Measurements from ENCODE around the gene SLC49A4.

SLC49A4 gene

DNA sequence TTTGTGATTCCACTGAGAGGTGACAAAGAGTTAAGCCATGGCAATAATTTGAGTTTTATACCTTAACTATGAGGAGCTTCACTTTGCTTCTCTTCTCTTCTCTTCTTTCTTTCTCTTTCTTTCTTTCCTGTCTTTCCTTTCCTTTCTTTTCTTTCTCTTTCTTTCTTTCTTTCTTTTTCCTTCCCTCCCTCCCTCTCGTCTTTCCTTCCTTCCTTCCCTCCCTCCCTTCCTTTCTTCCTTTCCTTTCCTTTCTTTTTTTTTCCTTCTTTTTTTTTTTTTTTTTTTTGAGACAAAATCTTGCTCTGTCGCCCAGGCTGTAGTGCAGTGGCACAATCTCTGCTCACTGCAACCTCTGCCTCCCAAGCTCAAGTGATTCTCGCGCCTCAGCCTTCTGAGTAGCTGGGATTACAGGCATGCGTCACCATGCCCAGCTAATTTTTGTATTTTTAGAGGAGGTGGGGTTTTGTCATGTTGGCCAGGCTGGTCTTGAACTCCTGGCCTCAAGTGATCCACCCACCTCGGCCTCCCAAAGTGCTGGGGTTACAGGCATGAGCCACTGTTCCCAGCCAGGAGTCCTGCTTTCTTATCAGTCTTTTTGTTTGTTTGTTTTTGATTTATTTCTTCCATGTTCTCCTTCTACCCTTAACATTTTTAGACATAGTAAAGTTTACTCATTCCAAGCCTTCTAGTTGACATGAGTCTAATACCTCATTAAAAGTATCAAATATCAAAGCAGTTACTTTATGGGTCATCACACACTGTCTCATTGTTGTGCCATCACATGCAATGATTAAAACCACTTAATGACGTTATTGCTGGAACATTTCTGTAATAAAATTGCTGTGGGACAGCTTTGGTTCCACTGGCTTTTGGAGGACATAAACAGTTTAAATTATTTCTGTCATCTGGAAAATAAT lies 29.9 kb downstream of the SLC49A4 start:
- no peaks in the 10 kb centered on the region for H3K27me3 Mint-ChIP-seq (ENCODE audit: low read depth)
- peaks cover 46% of the 10 kb centered on the region for H3K36me3 Mint-ChIP-seq (ENCODE audit: low read depth)
- no peak overlapping the region for H3K4me3 Mint-ChIP-seq
- H3K27ac Mint-ChIP-seq: no peak overlapping the region
- H3K9me3 Mint-ChIP-seq: peaks cover 5% of the 10 kb centered on the region
- TF ChIP-seq, protein P1, sequence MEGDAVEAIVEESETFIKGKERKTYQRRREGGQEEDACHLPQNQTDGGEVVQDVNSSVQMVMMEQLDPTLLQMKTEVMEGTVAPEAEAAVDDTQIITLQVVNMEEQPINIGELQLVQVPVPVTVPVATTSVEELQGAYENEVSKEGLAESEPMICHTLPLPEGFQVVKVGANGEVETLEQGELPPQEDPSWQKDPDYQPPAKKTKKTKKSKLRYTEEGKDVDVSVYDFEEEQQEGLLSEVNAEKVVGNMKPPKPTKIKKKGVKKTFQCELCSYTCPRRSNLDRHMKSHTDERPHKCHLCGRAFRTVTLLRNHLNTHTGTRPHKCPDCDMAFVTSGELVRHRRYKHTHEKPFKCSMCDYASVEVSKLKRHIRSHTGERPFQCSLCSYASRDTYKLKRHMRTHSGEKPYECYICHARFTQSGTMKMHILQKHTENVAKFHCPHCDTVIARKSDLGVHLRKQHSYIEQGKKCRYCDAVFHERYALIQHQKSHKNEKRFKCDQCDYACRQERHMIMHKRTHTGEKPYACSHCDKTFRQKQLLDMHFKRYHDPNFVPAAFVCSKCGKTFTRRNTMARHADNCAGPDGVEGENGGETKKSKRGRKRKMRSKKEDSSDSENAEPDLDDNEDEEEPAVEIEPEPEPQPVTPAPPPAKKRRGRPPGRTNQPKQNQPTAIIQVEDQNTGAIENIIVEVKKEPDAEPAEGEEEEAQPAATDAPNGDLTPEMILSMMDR (IDR thresholded peaks at IDR 0.05; ENCODE audit: unreplicated experiment in 3 of 3): no peak
- H3K4me1 Mint-ChIP-seq: no peaks in the 10 kb centered on the region

GRCh38 chr3:122825460-122825859 lies 30.6 kb downstream of the SLC49A4 start:
- Mint-ChIP-seq H3K4me1 (no peaks in the 10 kb centered on the region), H3K27ac (no peak overlapping the region), H3K4me3 (no peak overlapping the region), H3K27me3 (ENCODE audit: low read depth) (no peaks in the 10 kb centered on the region), H3K36me3 (ENCODE audit: low read depth) (peaks cover 48% of the 10 kb centered on the region), H3K9me3 (peaks cover 5% of the 10 kb centered on the region)
- TF ChIP-seq, protein P1 (IDR thresholded peaks at IDR 0.05; ENCODE audit: unreplicated experiment in 3 of 3): no peak

- Mint-ChIP-seq H3K27ac (no peak overlapping the region), H3K4me1 (no peaks in the 10 kb centered on the region), H3K36me3 (ENCODE audit: low read depth) (peaks cover 50% of the 10 kb centered on the region), H3K9me3 (peaks cover 5% of the 10 kb centered on the region), H3K4me3 (no peak overlapping the region), H3K27me3 (ENCODE audit: low read depth) (no peaks in the 10 kb centered on the region)
- TF ChIP-seq, protein P1 (IDR thresholded peaks at IDR 0.05; ENCODE audit: unreplicated experiment in 3 of 3): no peak
Measured at GRCh38 chr3:122826278-122826677, 31.4 kb downstream of the SLC49A4 start.

DNA sequence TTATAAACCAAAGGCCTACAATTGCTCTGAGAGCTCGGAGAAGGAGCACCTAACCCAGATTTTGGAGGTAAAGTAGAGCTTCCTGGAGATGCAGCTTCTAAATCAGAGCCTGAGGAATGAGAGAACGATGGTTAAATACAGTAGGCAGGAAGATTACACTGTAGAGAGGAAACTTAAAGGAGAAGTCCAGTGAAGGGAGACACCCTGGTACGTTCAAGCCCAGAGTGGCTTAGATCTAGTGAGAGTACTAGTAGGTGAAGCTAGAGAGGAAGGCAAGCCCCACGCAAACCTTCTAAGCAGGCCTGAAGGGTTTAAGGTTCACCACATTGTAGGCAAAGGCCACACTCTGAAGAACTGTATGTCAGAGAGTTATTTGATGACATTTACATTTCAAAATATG lies 33.4 kb downstream of the SLC49A4 start:
- Mint-ChIP-seq H3K27me3 (ENCODE audit: low read depth) (no peaks in the 10 kb centered on the region), H3K27ac (no peak overlapping the region), H3K36me3 (ENCODE audit: low read depth) (peaks cover 51% of the 10 kb centered on the region), H3K9me3 (peaks cover 5% of the 10 kb centered on the region), H3K4me3 (no peak overlapping the region), H3K4me1 (no peaks in the 10 kb centered on the region)
- TF ChIP-seq, protein P1 (IDR thresholded peaks at IDR 0.05; ENCODE audit: unreplicated experiment in 3 of 3): no peak

GRCh38 chr3:122835590-122835989 lies 40.7 kb downstream of the SLC49A4 start:
- TF ChIP-seq, protein P1 (IDR thresholded peaks at IDR 0.05; ENCODE audit: unreplicated experiment in 3 of 3): no peak
- Mint-ChIP-seq H3K4me1 (no peaks in the 10 kb centered on the region), H3K9me3 (peaks cover 25% of the 10 kb centered on the region), H3K36me3 (ENCODE audit: low read depth) (peaks cover 54% of the 10 kb centered on the region), H3K27ac (no peak overlapping the region), H3K4me3 (no peak overlapping the region), H3K27me3 (ENCODE audit: low read depth) (no peaks in the 10 kb centered on the region)

DNA sequence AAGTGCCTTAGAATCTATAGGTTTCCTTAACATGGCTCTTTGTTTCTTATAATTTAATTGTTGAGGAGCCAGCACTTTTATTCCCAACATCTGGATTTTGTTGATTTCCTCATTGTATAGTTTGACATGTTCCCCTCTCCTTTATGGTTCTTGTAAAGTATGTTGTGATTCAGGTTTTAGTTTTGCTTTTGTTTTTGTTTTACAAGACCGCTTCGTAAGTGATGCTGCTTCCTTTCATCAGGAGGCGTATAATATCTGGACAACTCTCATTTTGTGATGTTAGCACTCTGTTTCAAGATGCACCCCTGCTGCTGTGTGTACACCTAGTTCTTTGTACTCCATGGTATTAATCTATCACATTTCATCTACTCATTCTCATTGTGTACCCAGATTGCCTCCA lies 48.7 kb downstream of the SLC49A4 start:
- Mint-ChIP-seq H3K4me1 (no peaks in the 10 kb centered on the region), H3K27ac (no peak overlapping the region), H3K9me3 (peaks cover 8% of the 10 kb centered on the region), H3K27me3 (ENCODE audit: low read depth) (no peaks in the 10 kb centered on the region), H3K36me3 (ENCODE audit: low read depth) (peaks cover 39% of the 10 kb centered on the region), H3K4me3 (no peak overlapping the region)
- TF ChIP-seq, protein P1 (IDR thresholded peaks at IDR 0.05; ENCODE audit: unreplicated experiment in 3 of 3): no peak
